ENCODE results near the gene MT1H.
"Not testable (repeated sequence)": the region's sequence is repeated elsewhere in the genome, so short reads cannot be mapped to it uniquely, and the experiment has no call there.

Gene MT1H

GRCh38 chr16:56684926-56685590 is 15.4 kb downstream of the MT1H start:
- DNase-seq (ENCODE audit: low spot score), result no peak

- DNase-seq (ENCODE audit: low spot score), result no peak
These were observed 17.1 kb downstream of the MT1H start for GRCh38 chr16:56686758-56687157.

DNA sequence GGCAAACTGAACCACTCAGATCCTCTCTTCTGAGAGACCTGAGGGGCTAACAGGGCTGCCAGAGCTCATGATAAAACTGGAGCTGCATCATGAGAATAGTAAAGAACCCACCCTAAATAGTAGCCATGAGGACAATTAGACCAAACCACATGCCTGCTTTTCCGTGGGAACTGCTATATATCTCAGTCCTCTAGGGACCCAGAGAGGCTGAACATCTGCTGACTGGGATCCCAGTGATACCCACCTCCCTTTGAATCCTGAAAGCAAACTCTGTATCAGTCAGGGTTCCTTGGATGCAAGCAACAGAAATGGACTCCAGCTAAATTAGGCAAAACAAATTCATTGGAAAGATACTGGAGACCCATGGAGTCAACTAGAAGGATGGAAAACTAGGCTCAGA is 19.1 kb downstream of the MT1H start:
- no peak for DNase-seq (ENCODE audit: low spot score)

DNA sequence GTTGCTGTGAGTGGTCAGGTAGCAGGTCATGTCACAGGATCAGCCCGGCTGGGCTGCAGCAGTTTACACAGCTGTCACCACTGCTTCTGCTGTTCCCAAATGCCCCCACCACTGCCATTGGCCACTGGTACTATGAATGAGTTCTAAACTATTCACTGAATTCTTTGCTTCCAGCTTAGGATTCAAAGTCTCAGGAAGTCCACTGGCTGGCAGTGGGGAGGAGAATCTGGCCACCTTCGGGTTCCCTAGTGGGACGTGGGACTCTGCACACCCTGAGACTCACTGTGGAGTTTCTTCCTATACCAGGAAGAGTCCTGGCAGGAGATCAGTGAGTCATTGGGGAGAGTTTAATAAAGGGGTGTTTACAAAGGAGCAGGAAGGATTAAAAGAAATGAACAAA is 19.6 kb downstream of the MT1H start:
- DNase-seq (ENCODE audit: low spot score), result no peak

GRCh38 chr16:56690420-56691122 is 21.0 kb downstream of the MT1H start:
- no peak for DNase-seq (ENCODE audit: low spot score)

DNA sequence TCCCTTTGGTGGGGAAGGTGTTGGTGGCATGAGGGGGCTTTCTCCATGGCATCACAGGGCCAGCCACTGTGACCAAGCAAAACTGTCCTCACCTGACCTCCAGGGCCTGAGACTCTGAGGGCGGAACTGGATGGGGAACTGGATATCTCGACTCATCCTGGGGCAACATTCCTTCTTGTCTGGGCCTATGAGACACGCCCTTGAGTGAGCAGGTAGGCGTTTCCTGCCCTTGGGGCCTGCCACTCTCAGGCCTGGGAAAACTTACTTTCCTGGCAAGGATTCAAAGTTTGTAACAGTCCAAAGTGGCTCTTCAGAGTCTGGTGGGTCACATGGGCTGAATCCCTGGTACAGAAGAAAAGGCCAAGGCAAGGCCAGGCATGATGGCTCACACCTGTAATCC is 22.3 kb downstream of the MT1H start:
- DNase-seq (ENCODE audit: low spot score), result no peak

DNA sequence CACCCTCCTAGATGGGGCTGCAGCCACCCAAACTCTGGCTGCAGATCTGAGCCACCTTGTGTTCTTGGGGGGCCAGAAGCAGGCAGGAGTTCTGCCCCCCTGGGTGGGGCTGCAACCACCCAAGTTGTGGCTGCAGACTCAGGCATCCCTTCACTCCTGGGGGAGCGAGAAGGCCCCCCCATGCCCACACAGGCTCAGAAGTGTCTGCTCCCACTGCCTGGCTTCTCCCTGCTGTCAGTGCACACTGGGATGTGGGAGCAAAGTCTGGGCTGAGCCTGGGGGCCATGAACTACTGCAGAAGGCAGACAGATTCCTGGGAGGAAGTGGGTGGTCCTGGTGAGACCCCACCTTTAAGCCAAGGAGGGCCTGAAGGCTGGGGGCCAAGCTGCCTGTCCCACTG is 25.6 kb downstream of the MT1H start:
- DNase-seq (ENCODE audit: low spot score), result no peak

DNA sequence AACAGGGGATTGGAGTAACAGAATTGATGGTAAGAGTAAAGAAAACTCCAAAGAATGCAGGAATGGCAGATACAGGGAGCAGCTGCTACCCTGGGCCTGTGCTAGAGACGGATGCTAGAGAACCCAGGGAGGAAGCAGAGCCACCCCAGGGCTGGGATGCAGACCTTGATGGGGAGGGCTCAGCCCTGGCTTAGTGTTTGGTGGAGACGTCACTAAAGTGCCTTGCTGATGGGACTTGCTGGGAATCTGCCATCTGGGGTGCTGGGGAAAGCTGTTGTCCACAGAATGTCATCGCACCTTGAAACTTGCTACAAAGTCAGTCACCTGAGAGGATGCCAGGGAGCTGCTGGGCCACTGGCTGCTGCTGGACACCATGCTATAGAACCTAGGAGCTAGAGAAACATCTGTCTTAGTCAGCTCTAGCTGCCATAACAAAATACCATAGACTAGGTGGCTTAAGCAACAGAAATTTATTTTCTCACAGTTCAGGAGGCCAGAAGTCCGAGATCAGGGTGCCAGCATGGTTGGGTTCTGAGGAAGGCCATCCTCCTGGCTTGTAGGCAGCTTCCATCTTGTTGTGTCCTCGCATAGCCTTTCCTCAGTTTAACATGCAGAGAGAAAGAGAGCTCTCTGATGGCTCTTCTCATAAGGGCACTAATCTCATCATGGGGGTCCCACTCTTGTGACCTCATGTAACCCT is 28.0 kb downstream of the MT1H start:
- no peak for DNase-seq (ENCODE audit: low spot score)

- no peak for DNase-seq (ENCODE audit: low spot score)
These were observed 30.6 kb downstream of the MT1H start for GRCh38 chr16:56700195-56700594.

GRCh38 chr16:56700631-56701030 is 31.0 kb downstream of the MT1H start:
- no peak for DNase-seq (ENCODE audit: low spot score)

GRCh38 chr16:56701534-56701933 is 31.9 kb downstream of the MT1H start:
- DNase-seq (ENCODE audit: low spot score), result no peak

- DNase-seq (ENCODE audit: low spot score), result no peak
These were observed 33.2 kb downstream of the MT1H start for GRCh38 chr16:56702836-56703235.

GRCh38 chr16:56708525-56709442 is 39.2 kb downstream of the MT1H start:
- no peak for DNase-seq (ENCODE audit: low spot score)

DNA sequence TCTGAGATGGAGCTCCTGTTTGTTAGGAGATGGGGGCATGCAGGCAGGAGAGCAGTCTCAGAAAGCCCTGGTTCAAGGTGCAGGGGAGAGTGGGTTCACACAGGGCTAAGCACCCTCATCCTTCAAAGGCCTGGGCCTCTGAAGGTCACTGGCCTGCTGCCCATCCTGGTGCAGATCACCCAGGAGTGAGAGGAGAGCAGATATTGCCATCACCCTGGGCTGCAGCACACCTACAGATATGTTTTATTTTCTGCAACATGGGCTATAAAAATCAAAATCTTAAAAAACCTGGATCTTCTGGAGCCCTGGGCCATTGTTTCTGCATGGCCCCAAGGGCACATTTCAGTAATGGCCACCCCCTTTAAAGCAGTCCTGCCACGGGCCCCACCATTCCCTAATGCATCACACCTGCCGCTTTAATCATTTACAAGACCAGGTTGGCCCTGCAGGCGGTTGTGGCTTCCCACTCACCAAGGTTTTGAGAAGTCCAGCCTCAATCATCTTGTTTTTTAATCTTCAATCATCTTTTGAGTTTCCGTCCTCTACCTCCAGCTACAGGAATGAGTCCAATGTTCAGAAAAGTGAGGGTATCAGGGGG is 39.9 kb downstream of the MT1H start:
- DNase-seq (ENCODE audit: low spot score), result no peak

DNA sequence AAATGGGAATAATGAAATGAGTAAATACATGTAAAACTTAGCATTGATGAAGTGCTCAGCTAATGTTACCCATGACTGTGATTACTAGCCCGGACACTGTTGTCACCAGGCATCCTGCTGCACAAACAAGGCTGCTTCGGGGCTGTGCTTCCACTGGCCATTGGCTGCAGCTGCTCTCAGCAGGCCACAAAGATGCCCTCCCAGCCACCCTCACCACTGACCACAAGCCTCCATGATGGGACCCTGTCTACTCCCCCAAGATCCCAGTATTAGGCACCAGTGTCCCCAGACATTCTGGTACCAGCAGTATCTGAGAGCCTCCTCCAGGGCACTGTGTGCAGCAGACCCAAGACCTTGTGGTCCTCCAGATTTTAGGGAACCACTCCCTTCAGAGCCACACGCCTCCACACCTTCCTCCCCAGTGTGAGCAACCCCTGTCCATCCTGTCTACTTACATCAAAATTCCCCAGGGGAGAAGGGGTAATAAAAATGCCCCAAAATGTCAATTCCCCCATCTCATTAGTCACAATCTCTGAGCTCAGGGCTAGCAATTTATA is 40.6 kb downstream of the MT1H start:
- no peak for DNase-seq (ENCODE audit: low spot score)

- DNase-seq (ENCODE audit: low spot score), result no peak
These were observed 42.2 kb downstream of the MT1H start for GRCh38 chr16:56711862-56712261.

DNA sequence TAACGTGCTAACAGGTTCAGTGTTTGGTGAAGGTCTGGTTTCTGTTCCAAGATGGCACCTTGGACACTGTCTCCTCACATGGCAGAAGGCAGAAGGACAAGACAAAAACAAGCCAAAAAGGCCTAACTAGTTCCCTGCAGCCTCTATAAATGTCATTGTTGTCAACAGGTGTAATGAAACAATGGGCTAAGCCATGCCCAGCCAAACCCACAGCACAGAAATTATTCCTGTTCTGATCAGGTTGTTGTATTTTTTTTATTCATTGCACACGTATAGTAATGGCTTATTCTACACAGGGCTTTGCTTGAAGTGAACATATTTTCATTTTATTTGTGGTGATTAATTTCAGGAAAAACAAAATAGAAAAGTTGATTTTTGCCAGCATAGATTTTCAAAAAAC is 44.2 kb downstream of the MT1H start:
- DNase-seq (ENCODE audit: low spot score), result no peak

DNA sequence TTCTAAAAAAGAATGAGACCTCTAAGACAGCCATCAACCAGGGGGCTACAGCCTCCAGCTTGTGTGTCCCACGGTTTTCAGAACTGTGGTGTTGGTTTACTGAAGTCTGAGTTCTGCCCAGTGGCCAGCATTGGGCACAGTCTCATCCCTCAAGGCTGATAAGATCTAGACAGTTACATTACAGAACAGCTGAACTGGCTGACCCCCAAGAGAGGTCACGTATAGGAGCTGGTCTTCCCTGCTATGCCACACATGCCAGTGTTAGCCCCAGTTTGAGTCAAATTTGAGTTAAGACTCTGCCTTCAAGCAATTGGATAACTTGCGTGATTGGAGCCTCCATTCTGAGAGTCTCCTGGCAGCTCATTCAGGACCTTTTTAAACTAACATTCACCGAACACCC is 45.5 kb downstream of the MT1H start:
- no peak for DNase-seq (ENCODE audit: low spot score)

GRCh38 chr16:56716761-56717160 is 47.1 kb downstream of the MT1H start:
- no peak for DNase-seq (ENCODE audit: low spot score)

DNA sequence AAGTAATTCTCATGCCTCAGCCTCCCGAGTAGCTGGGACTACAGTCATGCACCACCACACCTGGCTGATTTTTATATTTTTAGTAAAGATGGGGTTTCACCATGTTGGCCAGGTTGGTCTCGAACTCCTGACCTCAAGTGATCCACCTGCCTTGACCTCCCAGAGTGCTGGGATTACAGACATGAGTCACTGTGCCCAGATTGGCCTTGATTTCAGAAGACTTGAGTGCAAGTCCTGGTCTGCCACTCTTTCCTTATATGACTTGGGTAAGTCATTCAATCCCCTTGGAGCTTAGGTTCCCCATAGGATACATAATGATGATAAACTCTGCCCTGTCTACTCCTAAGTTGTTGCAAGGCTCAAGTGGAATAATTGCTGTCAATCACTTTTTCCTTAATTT is 47.9 kb downstream of the MT1H start:
- DNase-seq (ENCODE audit: low spot score), result not testable (repeated sequence)

Data from NAMALWA (cell line).